Posterior cingulate gyrus (tissue), 11 donors: ENCODE measurements around the gene OR2T10.
"Not testable (repeated sequence)": the region's sequence is repeated elsewhere in the genome, so short reads cannot be mapped to it uniquely, and the experiment has no call there.

ENCODE experiments used
- DNase-seq, 10 donors: peaks; one replicate each; pipeline versions ENCODE4 v3.0.0 to v3.0.0-alpha.2; 2020 to 2021; ENCODE audit warnings: mixed read lengths in 3 of 10
- intact Hi-C: fragments of 100-400 bp; cut with DNase I; formaldehyde crosslinking; loops from one replicate; pipeline ENCODE4 v1.15.1; 2023

Gene OR2T10, protein sequence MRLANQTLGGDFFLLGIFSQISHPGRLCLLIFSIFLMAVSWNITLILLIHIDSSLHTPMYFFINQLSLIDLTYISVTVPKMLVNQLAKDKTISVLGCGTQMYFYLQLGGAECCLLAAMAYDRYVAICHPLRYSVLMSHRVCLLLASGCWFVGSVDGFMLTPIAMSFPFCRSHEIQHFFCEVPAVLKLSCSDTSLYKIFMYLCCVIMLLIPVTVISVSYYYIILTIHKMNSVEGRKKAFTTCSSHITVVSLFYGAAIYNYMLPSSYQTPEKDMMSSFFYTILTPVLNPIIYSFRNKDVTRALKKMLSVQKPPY

DNA sequence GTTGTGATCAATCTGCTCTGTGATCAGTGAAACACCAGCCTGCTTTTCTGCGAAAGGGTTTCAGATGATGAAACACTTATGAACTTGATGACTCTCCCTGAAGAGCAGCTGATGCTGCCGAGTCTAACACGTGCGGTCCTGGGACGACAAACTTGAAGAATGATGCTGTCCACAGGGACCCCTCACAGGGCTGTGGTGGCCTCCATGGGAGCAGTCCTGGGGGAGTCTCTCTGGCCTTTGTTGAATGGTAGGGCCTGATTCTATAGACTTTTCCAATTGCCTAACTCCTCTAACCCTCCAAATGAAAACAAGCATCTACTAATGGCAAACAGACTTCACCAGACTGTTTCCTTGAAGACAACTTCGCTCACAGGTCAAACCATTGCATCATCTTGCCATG, at the start of gene OR2T10:
TSS of gene OR2T10 (minus strand) at position 112 of the 400 bp plus-strand sequence. CDS start 3,932 bp downstream, outside the sequence.
- peak in 2 of 10 donors; percentile 39 to 64 for DNase-seq
- intact Hi-C loops, result no loop called here

DNA sequence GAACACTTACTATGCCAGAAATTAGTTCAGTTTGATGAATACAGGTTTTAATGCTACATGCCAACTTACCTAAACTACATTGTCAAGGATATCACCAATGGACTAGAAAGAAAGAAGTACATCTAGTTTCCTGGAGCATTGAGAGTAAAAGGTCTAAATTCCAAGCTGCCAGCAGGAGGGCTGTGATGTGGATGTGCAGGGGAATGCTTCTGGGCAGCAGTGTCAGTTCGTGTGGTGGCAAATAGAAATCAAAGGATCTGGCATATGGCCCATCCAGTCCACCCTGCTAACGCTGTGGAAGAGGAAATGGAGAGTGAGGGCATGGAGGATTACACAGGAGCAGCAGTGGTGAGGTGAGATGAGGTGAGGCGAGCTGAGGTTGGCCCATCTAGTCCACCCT, 47.7 kb upstream of the OR2T10 start, which contains the start of gene OR2T35:
TSS of gene OR2T35 (minus strand) at position 101 of the 400 bp plus-strand sequence. CDS start 6,020 bp downstream, outside the sequence.
- intact Hi-C loops, DNase-seq: not testable (repeated sequence)

DNA sequence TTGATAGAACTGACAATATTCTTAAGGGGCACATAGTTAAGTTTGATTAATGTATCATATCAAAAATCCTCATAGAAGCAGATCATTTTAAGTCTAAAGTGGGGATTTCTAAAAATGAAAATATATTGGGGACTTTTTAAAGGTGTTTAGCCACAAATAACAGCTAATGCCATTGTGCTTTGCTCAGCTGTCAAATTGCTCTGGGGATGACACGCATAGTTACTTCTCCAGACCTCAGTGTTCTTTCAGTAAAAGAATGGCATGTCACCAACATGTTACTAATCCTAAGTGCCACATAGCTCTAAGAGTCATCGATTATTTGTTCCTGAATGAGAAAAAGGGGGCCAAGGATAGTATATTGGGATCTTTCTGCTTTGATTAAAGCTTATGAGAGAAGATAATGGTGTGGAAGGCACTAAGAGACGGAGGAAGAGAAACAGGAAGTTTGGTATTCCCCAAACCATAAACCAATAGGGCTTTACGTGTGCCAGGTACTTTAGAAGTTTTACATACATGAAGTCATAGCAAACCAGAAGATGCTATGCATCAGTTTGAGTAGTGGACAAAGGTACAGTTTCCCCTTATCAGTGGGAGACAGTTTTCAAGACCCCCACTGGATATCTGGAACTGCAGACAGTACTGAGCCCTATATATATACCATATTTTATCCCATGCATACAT, 45.6 kb upstream of the OR2T10 start:
- intact Hi-C loops, result not testable (repeated sequence)

DNA sequence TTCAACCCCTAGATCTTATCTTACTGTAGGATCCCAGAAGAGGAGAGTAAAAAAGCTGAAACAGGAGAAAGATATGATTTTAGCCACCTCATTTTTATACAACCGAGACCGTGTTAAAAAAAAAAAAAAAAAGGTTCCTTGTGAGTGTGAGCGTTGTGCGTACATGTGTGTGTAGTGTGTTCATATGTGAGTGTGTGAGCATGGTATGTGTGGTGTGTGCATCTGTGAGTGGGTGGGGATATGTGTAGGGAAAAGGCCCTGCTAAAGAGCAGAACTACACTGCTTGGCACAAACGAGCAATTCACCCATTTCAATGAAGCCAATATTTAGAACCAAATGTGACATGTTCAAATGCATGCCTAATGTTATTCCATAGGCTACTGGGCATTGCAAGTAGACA, 44.1 kb upstream of the OR2T10 start:
- DNase-seq, intact Hi-C loops: not testable (repeated sequence)

More for the DNA sequence above, 45.6 kb upstream of the OR2T10 start:
- not testable (repeated sequence) for DNase-seq

DNA sequence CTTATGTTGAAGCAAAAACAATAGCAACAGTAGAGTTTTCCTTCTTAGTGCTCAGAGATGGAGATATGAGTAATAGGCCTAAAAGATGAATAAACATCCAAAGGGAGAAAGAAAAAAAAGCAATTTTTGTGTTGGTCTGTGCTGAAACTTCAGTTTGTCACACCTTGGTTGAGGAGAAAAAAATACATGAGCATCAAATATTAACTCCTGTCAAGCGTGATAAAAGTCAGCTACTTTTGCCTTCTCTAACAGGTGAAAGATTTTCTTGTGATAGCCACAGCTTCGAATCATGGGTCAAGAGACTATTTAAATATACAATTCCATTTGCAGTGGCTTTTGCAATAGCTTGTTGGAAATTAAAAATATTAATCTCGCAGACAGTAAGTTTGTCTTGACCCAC, 43.4 kb upstream of the OR2T10 start:
- intact Hi-C loops, DNase-seq: not testable (repeated sequence)

DNA sequence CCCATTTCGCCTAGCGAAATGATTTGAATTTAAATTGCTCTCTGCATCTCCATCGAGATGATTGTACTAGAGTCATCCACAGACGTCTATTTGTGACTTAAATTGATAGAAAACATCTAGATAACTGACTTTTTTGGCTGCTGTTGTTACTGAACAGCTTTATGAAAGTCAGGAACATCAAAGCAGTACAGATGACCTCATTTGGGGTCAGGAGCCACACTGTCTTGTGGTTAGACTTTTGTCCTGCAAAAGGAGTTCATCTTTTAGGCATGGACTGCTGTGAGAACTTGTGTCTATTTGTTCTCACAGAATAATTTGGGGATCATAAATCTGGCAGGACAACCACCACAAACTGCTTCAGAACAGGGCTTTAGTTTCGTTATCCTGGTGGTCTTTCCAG, 42.2 kb upstream of the OR2T10 start:
- intact Hi-C loops, DNase-seq: not testable (repeated sequence)

DNA sequence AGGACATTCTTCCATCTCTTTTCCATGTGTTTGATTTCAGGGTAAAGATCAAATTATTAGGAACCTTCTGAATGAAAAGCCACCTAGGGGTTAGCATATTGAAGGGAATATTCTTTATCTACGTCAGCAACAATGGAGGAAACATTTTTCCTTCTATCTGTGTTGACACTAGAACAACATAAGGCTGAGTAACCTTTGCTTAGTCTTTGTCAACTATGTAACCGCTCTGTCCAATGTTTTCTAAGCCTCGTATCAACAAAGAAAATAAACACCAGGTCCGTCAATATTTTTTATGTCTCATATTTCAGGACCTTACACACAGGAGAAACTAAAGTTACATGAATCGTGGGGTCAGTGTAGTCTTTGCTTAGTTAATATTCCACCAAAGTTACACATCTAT, 39.1 kb upstream of the OR2T10 start:
- DNase-seq, intact Hi-C loops: not testable (repeated sequence)

DNA sequence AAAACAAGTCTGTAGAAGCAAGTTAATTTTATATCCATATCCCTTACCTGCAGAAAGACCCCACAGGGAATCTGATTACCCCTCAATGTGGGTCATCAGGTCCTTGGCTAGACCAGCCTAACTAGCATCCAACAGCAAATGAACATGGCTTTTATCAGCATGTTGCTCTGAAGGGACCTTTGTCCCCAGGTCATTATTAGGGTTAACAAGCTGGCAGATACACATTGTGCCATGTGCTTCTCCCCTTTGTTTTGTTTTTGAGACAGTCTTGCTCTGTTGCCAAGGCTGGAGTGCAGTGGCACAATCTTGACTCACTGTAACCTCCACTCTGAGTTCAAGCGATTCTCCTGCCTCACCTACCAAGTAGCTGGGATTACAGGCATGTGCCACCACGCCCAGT, 37.5 kb upstream of the OR2T10 start, which contains the start of gene OR2T11:
TSS of gene OR2T11 (minus strand) at position 101 of the 400 bp plus-strand sequence. CDS start 7,963 bp downstream, outside the sequence.
- DNase-seq, intact Hi-C loops: not testable (repeated sequence)

DNA sequence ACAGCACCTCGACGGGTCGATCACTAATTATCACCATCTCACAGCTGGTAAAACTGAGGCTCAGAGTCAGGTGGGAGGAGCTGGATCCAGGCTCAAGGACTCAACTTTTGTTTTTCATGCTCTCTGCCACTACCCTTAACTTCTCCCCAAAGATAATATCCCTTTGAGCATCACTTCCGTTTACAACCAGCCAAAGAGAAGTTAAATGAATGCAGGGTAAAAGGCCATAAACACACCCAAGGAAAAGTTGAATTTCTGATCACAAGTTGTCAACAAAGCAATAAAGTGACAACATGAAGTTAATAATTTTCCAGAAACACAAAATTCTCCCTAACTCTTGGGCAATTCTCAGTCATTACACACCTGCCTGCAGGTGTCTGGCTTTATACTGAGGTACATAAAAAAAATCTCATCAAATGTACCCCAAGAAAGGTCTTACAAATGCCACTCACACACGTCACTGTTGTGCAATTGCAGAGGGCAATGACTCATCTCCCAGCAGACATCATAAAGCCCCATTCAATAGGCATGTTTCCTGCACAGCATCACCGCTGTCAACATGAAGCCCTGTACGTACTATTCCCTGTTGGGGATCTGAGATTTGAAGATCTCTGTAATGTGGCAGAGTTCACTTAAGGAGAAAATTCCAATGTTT, 34.0 kb upstream of the OR2T10 start:
- intact Hi-C loops, result no loop called here
- no peak for DNase-seq

DNA sequence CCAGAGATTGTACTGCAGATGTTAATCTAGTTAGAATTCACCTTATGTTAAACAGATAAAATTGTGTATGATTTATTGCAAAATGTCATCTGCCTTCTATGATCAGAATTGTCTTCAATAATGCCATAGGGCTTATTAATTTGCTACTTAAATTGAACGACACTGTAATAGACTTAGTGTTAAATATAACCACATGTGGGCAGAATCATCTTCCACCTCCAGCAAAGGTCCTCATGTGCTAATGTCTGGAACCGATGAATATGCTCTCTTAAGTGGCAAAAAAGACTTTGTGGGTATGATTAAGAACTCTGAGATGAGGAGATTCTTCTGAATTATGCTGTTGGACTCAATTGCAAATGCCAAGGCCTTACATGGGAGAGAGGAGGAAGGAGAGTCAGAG, 33.1 kb upstream of the OR2T10 start:
- DNase-seq, result no peak
- intact Hi-C loops, result no loop called here

DNA sequence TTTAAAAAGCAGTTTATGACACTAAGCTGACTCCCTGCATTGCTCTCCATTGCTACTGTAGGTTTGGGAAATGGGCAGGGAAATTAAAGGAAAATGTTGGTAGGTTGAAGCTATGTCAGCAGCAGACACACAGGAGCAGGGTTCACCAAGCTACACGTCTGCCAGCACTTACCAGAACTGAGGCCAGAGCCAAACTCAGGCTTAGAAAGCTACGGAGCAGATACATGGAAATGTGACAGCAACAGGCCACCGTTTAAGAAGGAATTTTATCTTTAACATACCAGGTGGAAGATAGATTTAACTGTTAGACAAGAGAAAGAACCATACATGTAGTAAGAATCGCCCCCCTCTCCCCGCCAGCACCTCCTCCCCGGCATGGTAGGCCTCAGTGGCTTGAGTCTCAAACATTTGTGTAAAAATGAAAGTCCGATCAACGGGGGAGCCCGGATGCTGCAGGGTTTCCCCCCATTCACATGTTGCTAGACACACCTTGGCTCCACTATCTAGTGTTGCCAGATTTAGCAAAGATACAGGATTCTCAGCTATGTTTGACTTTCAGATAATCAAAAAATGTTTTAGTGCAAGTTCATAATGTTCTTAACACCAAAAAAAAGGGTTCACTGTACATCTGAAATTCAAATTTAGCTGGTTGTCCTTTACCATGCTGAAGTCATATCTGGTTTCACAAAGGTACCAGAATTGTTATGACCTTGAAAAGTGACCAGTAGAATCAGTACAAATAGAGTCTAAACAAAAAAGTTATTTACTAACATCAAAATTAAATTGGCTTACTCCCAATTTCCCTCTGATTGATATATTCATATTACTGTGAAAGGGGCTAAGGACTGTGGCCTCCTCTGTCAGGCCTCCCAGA, 30.7 kb upstream of the OR2T10 start:
- intact Hi-C loops, result no loop called here
- peak in 2 of 10 donors; percentile 19 to 54 for DNase-seq

DNA sequence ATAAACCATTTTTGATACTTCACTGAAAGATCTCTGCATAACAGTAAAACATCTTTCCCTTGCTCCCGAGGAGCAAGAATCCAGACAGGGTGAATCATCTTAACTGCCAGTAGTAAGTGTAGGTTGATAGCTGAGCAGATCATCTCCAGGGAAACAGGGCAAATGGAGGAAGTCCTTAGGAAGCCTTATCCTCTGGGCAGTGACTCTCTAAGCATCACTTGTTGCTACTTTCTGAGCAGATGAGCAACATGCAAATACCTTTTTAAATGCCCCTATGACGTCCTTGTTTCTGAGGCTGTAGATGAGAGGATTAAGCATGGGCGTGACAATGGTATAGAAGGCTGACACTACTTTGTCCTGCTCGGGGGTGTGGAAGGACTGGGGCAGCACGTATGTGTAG, 28.5 kb upstream of the OR2T10 start:
- no peak for DNase-seq
- intact Hi-C loops, result no loop called here

DNA sequence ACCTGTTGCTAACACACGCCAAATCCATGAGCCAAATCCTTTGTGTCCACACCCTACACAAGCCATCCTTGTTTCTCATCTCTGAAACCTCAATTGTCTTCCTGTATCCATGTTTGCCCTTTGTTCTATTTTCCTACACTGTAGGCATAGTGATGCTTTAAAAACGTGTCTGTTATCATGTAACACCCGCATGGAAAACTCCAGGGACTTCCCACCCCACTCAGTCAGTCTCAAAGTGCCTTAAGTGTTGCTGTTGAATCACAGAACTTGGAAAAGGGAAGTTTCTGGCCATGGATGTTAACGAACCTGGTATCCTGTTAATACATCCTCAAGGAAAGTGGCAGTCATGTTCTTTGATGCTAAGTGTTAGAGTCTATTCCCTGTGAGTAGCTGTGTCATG, 27.7 kb upstream of the OR2T10 start:
- intact Hi-C loops, result no loop called here
- DNase-seq, result no peak

DNA sequence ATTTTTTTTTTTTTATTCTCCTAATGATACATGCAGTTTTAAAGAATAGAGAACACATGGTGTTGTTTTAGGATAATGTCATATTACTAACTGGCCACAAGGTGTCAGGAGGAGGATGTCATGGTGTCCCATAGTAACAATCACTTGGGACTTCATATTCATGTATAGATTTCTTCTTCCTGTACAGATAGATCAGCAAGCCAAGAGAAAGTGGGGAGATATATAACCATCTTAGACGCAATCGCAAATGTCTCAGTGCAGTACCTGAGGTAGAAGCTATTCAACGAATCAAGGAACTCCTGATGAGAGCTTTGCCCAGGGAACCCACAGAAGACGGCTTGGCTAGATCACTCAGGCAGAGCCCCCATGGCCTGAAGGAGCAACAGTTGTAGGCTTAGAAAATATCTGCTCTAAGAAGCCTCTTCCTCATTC, 25.1 kb upstream of the OR2T10 start:
- intact Hi-C loops, result loop anchor here (1.0 kb wide), 1 partner anchor 185 kb away; no protein-coding TSS in a partner anchor
- DNase-seq, result no peak

DNA sequence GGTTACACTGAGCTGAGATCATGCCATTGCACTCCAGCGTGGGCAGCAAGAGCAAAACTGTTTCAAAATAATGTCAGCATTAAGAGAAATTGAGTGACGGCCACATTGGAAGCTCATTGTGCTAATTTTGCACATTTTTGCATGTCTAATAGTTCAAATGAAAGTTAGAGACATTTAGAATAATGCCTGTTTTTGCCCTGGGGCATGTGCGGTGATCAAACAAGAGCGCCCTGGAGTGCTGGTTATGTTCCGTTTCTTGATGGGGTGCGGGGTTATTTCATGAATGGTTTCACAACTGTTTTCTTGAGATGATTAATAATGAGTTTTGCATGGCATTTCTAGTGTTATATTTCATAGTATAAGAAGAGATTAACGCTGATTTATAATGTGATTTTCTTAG, 24.3 kb upstream of the OR2T10 start:
- intact Hi-C loops, result loop anchor here (1.0 kb wide), 1 partner anchor 186 kb away; no protein-coding TSS in a partner anchor

DNA sequence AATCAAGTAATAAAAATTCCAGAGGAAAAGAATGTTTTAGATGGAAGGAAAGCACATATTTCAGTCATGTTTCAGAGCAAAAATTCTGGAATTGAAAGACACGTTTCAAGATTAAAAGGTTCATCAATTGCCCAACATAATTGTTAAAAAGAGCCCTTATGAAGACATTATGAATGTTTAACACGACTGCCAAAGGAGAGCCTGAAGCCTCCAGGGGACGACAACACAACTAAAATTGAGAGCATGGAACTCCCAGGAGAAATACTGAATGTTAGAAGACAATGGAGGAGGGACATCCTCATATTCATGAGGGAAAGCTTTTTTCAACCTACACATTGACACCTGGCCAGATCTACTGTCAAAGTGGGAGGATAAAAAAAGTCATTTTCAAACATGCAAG, 21.4 kb upstream of the OR2T10 start:
- peak in 8 of 10 donors; percentile 40 to 86 (median 62) for DNase-seq
- intact Hi-C loops, result no loop called here

More for the DNA sequence above, 24.3 kb upstream of the OR2T10 start:
- no peak for DNase-seq

DNA sequence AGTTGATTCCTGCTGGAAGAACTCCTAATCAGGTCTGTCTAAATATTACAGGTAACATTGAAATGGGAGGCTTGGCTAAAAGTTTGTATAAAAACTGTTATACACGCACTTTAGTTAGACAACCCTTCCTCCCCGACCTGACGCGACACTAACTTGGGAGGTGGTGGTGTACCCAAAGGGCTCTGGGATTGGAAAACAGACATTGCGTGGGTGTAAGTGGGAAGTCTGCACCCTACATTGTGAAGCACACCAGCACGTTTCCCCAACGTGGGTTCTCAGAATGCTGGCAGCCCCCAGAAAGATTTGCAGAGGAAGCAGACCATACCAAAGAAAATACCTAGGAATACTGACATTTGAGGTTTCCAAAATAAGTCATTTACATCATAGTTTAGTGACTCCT, 20.6 kb upstream of the OR2T10 start:
- intact Hi-C loops, result no loop called here
- peak in 1 of 10 donors; percentile 52 for DNase-seq

DNA sequence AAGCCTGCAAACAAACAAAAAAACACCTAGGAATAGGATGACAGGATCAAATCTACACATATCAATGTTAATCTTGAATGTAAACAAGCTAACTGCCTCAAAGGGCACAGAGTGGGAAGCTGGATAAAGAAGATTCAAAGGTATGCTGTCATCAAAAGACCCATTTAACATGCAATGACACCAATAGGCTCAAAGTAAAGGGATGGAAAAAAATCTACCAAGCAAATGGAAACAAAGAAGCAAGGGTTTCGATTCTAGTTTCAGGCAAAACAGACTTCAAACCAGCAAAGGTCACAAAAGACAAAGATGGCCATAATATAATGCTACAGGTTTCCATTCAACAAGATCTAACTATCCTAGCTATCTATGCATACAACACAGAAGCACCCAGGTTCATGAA, 16.2 kb upstream of the OR2T10 start:
- no peak for DNase-seq
- intact Hi-C loops, result no loop called here

DNA sequence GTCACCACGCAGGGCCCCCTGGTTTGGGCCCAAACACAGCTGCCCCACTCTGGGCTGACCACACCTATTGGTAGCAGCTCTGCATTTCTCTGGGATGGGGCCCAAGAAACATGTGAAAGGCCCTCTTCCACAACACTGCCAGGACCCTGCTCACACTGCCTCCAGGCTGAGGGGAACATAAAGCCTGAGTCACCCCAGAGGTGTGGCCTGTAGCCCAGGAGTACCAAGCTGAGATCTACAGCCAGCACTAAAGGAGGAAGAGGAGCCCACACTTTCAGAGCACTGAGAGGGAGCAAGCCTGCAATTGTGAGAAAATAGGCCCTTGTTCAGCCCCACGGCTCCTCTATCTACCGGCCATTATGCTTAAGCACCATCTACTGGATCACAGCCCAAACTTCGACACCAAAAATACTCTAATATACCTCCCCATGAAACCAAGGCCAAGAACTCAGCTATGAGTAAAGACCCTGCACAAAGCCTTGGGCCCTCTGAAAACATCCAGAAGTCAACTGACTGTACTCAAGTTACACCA, 14.4 kb upstream of the OR2T10 start:
- intact Hi-C loops, result no loop called here
- no peak for DNase-seq

DNA sequence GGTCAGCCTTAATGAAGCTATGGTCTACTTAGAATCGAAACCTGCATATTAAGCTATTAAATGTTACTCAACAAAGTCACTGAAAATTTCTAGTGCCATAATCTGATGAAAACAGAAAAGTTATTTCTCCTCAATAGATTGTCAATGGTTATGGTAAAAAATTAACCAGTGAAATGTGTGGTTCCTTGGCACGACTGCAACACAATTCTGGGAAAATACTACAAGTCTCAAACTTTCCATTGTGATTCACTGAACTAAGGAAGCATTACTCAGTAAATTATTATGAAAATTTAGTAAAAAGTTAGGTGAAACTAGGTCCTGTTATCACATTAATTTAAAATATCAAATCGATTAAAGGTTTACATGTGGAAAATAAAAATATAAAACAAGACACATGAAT, 12.8 kb upstream of the OR2T10 start:
- no peak for DNase-seq

More for the DNA sequence above, 12.8 kb upstream of the OR2T10 start:
- intact Hi-C loops, result no loop called here
